ENCODE results near the gene IL34. TPM values are rescaled to one million over a fixed set of nuclear protein-coding genes. Genes with fewer than 3 reads are reported as not detected.

Gene IL34
- 10 to 100 TPM in 1 of 4 donors, 1 to 10 TPM in 2, not detected in 1; 1.5 to 25.2 (median 6.5) TPM for polyA plus RNA-seq
- long read RNA-seq, donor 1 = 0 reads
- long read RNA-seq, donor 2 = 0 reads
- long read RNA-seq, donor 3, partial matches to known transcripts = 6 of 10 reads
- long read RNA-seq, donor 3, other reads (novel, unspliced or antisense) = 0 of 10 reads
- long read RNA-seq, donor 4 = 0 reads
- long read RNA-seq, donor 5 = 0 reads
- long read RNA-seq, donor 6, partial matches to known transcripts = 0 of 2 reads
- long read RNA-seq, donor 6, other reads (novel, unspliced or antisense) = 0 of 2 reads
- long read RNA-seq, donor 7 = 0 reads
- long read RNA-seq, donor 8, partial matches to known transcripts = 0 of 1 reads
- long read RNA-seq, donor 8, other reads (novel, unspliced or antisense) = 0 of 1 reads
- long read RNA-seq, donor 9 = 0 reads
- long read RNA-seq, donor 10 = 0 reads

DNA sequence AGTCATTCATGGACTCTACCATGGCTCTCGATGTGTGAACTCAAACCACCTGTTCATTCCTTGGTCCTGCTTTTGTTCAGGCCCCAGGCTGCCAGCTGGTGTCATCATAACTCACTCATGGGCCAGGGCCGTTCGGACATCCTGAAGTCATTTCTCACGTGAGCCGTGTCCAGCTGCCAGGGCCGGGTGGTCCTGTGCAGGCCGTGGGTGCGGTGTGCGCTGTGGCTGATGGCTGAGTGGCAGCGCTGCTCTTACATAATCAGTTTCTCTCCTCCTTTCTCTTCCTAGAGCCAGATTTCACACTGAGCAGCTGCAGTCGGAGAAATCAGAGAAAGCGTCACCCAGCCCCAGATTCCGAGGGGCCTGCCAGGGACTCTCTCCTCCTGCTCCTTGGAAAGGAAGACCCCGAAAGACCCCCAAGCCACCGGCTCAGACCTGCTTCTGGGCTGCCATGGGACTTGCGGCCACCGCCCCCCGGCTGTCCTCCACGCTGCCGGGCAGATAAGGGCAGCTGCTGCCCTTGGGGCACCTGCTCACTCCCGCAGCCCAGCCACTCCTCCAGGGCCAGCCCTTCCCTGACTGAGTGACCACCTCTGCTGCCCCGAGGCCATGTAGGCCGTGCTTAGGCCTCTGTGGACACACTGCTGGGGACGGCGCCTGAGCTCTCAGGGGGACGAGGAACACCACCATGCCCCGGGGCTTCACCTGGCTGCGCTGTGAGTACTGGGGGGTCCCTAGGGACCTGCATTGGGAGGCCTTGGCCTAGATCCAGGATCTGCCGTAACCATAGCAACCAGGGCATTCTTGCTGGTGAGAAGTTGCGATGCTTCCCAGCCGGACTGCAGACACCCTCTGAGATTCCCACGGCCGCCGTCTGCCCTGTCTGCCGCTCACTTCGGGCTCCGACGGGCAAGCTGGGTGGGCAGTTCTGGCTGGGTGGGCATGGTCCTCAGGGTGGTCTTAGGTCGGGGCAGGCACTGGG lies at the start of gene IL34:
Gene IL34 (plus strand): TSS at position 300 of the 982 bp plus-strand sequence. CDS start 389 bp downstream, at position 689.
- DNase-seq = no peak
- Histone ChIP-seq H3K36me3 (ENCODE audit: control insufficient read depth in 3 of 3, insufficient read depth in 2 of 3, low read depth in 1 of 3, low read length in 3 of 3) (peaks cover 0 to 30% (median 0%) of the 10 kb centered on the region in 3 donors), H3K27ac (ENCODE audit: low read depth in 1 of 3, low read length in 2 of 3) (no peak within 1 kb of the TSS), H3K4me1 (ENCODE audit: control insufficient read depth in 3 of 3, insufficient read depth in 2 of 3, low read depth in 1 of 3, low read length in 2 of 3) (no peaks in the 10 kb centered on the region), H3K9me3 (ENCODE audit: control insufficient read depth in 2 of 2, insufficient read depth in 1 of 2, low read depth in 1 of 2, low read length in 1 of 2) (no peaks in the 10 kb centered on the region), H3K27me3 (ENCODE audit: control insufficient read depth in 3 of 3, insufficient read depth in 3 of 3, low read length in 3 of 3) (no peaks in the 10 kb centered on the region), H3K4me3 (ENCODE audit: low read depth in 1 of 3, low read length in 3 of 3) (no peak within 1 kb of the TSS)
- no peak for FAIRE-seq
- 80 to 85% (median 83%) methylated on average over 39 of the region's 39 CpGs for WGBS, 3 donors

DNA sequence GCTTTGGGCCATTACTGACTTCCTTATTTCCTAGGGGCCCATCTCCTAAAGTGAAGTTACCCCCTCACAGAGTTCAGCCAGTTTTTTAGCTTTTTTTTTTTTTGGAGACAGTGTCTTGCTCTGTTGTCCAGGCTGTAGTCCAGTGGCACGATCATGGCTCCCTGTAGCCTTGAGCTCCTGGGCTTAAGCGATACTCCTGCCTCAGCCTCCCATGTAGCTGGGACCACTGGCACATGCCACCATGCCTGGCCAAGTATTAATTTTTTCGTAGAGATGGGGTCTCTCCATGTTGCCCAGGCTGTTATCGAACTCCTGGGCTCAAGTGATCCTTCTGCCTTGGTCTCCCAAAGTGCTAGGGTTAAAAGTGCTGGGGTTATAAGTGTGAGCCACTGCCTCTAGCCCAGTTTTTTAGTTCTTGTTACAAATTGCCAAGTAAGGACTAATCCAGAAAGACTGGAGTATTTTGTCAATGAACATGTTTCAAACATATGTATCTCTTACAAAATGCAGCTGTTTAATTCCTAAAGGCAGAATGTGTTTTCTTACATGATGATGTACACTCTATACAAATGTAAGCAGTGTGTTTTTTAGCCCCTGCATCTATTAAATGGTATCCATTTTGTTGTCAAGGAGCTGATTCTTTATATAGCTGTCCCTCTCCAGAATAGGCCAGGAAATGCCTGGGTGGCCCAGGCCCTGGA lies 49.1 kb upstream of the IL34 start:
- FAIRE-seq (no peak), DNase-seq (no peak)
- no peak overlapping the region for H3K27ac ChIP-seq (ENCODE audit: low read depth in 1 of 3, low read length in 2 of 3)
- H3K4me1 ChIP-seq (ENCODE audit: control insufficient read depth in 3 of 3, insufficient read depth in 2 of 3, low read depth in 1 of 3, low read length in 2 of 3) = peaks cover 0 to 5% (median 0%) of the 10 kb centered on the region in 3 donors
- no peaks in the 10 kb centered on the region for H3K27me3 ChIP-seq (ENCODE audit: control insufficient read depth in 3 of 3, insufficient read depth in 3 of 3, low read length in 3 of 3)
- H3K4me3 ChIP-seq (ENCODE audit: low read depth in 1 of 3, low read length in 3 of 3) = no peak overlapping the region
- H3K36me3 ChIP-seq (ENCODE audit: control insufficient read depth in 3 of 3, insufficient read depth in 2 of 3, low read depth in 1 of 3, low read length in 3 of 3) = peaks cover 0 to 27% (median 0%) of the 10 kb centered on the region in 3 donors
- peaks cover 0 to 3% of the 10 kb centered on the region in 2 donors for H3K9me3 ChIP-seq (ENCODE audit: control insufficient read depth in 2 of 2, insufficient read depth in 1 of 2, low read depth in 1 of 2, low read length in 1 of 2)
- WGBS, 3 donors = 74 to 89% (median 81%) methylated on average over 4 of the region's 4 CpGs

DNA sequence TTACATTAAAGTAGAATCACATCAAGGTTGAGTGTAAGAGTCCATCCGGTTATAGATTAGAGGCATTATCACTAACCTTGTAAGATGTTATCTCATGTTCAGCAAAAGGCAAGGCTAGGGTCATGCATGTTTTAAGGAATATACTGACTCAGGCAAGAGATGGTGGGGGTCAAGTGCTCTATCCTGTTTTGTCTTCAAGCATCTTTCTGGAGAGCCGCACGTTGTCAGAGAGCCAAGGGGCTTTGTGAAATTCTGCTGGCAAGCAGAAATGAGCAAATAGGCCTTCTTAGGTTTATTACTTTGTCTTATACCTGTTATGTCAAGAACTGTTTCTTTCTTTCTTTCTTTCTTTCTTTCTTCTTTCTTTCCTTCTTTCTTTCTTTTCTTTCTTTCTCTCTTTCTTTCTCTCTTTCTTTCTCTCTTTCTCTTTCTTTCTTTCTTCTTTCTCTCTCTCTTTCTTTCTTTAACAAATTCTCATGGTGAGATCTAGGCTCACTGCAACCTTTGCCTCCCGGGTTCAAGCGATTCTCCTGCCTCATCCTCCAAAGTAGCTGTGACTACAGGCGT lies 47.3 kb upstream of the IL34 start:
- Histone ChIP-seq H3K9me3 (ENCODE audit: control insufficient read depth in 2 of 2, insufficient read depth in 1 of 2, low read depth in 1 of 2, low read length in 1 of 2) (no peaks in the 10 kb centered on the region), H3K27me3 (ENCODE audit: control insufficient read depth in 3 of 3, insufficient read depth in 3 of 3, low read length in 3 of 3) (no peaks in the 10 kb centered on the region), H3K27ac (ENCODE audit: low read depth in 1 of 3, low read length in 2 of 3) (no peak overlapping the region), H3K36me3 (ENCODE audit: control insufficient read depth in 3 of 3, insufficient read depth in 2 of 3, low read depth in 1 of 3, low read length in 3 of 3) (peaks cover 0 to 32% (median 0%) of the 10 kb centered on the region in 3 donors), H3K4me3 (ENCODE audit: low read depth in 1 of 3, low read length in 3 of 3) (no peak overlapping the region), H3K4me1 (ENCODE audit: control insufficient read depth in 3 of 3, insufficient read depth in 2 of 3, low read depth in 1 of 3, low read length in 2 of 3) (peaks cover 0 to 5% (median 0%) of the 10 kb centered on the region in 3 donors)
- FAIRE-seq (no peak), DNase-seq (no peak)
- 79 to 80% (median 80%) methylated on average over 6 of the region's 6 CpGs for WGBS, 3 donors

DNA sequence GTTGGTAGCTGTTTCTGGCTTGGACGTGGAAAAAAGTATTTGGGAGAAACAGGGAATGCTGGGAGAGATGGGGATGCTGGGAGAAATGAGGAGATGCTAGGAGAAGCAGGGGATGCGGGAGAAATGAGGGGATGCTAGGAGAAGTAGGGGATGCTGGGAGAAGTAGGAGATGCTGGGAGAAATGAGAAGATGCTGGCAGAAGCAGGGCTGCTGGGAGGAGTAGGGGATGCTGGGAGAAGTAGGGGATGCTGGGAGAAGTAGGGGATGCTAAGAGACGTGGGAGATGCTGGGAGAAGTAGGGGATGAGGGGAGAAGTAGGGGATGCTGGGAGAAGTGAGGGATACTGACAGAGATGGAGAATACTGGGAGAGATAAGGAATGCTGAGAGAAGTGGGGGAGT lies 45.6 kb upstream of the IL34 start:
- Histone ChIP-seq H3K27ac (ENCODE audit: low read depth in 1 of 3, low read length in 2 of 3) (no peak overlapping the region), H3K4me1 (ENCODE audit: control insufficient read depth in 3 of 3, insufficient read depth in 2 of 3, low read depth in 1 of 3, low read length in 2 of 3) (peaks cover 0 to 5% (median 0%) of the 10 kb centered on the region in 3 donors), H3K9me3 (ENCODE audit: control insufficient read depth in 2 of 2, insufficient read depth in 1 of 2, low read depth in 1 of 2, low read length in 1 of 2) (no peaks in the 10 kb centered on the region), H3K36me3 (ENCODE audit: control insufficient read depth in 3 of 3, insufficient read depth in 2 of 3, low read depth in 1 of 3, low read length in 3 of 3) (peaks cover 0 to 36% (median 0%) of the 10 kb centered on the region in 3 donors), H3K4me3 (ENCODE audit: low read depth in 1 of 3, low read length in 3 of 3) (no peak overlapping the region), H3K27me3 (ENCODE audit: control insufficient read depth in 3 of 3, insufficient read depth in 3 of 3, low read length in 3 of 3) (no peaks in the 10 kb centered on the region)
- DNase-seq (no peak), FAIRE-seq (no peak)
- WGBS, 3 donors = 77 to 85% (median 81%) methylated on average over 3 of the region's 3 CpGs

DNA sequence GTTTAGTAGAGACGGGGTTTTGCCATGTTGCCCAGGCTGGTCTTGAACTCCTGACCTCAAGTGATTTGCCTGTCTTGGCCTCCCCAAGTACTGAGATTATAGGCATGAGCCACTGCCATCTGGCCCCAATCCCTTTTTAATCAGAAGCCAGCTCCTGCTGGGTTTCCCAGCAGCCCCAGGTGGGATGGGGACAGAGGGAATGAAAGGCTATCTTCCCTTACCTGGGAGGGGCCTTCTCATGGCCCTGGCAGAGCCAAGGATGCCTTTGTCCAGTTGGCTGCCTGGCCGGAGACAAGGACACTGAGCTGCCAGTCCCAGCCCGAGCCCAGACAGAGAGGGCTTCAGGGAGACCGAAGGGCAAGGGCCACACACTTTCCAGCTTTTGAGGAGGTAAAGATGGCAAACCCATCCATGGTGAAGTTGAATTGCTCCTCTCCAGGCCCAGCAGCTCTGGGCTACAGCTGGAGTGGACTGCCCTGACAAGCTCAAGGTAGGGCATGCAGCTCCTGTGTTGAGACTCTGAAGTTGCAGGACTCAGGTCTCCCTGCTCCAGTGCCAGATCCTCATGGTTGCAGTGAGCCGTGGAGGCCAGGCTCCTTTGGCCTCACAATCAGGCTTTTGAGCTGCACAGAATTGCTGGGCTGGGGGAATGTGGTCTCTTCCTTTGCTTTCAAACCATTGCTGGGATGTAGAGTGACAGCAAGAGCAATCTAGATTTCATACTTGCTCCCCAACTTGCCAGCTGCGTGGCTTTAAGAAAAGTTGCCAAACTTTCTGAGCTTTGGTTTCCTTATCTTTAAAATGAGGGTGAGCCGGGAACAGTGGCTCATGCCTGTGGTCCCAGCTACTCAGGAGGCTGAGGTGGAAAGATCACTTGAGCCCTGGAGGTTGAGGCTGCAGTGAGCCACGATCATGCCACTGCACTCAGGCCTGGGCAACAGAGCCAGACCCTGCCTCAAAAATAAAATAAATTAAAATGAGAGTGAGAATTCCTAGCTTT lies 44.5 kb upstream of the IL34 start:
- 55 to 71% (median 66%) methylated on average over 8 of the region's 8 CpGs for WGBS, 3 donors
- peaks cover 0 to 5% (median 0%) of the 10 kb centered on the region in 3 donors for H3K4me1 ChIP-seq (ENCODE audit: control insufficient read depth in 3 of 3, insufficient read depth in 2 of 3, low read depth in 1 of 3, low read length in 2 of 3)
- no peak for FAIRE-seq

DNA sequence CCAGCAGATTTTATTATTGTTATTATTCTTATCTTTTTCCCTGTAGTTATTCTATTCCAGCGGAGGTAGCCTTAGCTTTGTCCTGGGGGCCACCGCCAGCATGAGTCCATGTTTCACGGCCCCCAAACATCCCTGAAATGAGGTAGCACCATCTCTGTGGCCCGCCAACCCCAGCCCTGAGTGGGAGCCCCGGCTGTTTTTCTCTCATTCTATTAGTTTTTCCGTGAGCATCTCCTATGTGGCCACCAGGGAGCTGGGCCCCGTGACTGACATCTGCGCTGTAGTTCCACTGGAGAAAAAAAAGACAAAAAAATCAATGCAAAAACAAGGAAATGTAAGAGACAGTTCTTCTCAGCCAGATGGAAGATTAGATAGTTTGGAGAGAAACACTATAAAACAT lies 43.5 kb upstream of the IL34 start:
- peaks cover 0 to 27% (median 0%) of the 10 kb centered on the region in 3 donors for H3K36me3 ChIP-seq (ENCODE audit: control insufficient read depth in 3 of 3, insufficient read depth in 2 of 3, low read depth in 1 of 3, low read length in 3 of 3)
- DNase-seq (no peak), FAIRE-seq (no peak)
- 74 to 77% (median 77%) methylated on average over 8 of the region's 8 CpGs for WGBS, 3 donors
- H3K4me1 ChIP-seq (ENCODE audit: control insufficient read depth in 3 of 3, insufficient read depth in 2 of 3, low read depth in 1 of 3, low read length in 2 of 3) = peaks cover 0 to 5% (median 0%) of the 10 kb centered on the region in 3 donors
- no peak overlapping the region for H3K4me3 ChIP-seq (ENCODE audit: low read depth in 1 of 3, low read length in 3 of 3)
- H3K27ac ChIP-seq (ENCODE audit: low read depth in 1 of 3, low read length in 2 of 3) = no peak overlapping the region
- no peaks in the 10 kb centered on the region for H3K9me3 ChIP-seq (ENCODE audit: control insufficient read depth in 2 of 2, insufficient read depth in 1 of 2, low read depth in 1 of 2, low read length in 1 of 2)
- H3K27me3 ChIP-seq (ENCODE audit: control insufficient read depth in 3 of 3, insufficient read depth in 3 of 3, low read length in 3 of 3) = no peaks in the 10 kb centered on the region

More for the DNA sequence above, 44.5 kb upstream of the IL34 start:
- Histone ChIP-seq H3K9me3 (ENCODE audit: control insufficient read depth in 2 of 2, insufficient read depth in 1 of 2, low read depth in 1 of 2, low read length in 1 of 2) (no peaks in the 10 kb centered on the region), H3K27me3 (ENCODE audit: control insufficient read depth in 3 of 3, insufficient read depth in 3 of 3, low read length in 3 of 3) (no peaks in the 10 kb centered on the region), H3K4me3 (ENCODE audit: low read depth in 1 of 3, low read length in 3 of 3) (no peak overlapping the region), H3K27ac (ENCODE audit: low read depth in 1 of 3, low read length in 2 of 3) (no peak overlapping the region), H3K36me3 (ENCODE audit: control insufficient read depth in 3 of 3, insufficient read depth in 2 of 3, low read depth in 1 of 3, low read length in 3 of 3) (peaks cover 0 to 28% (median 0%) of the 10 kb centered on the region in 3 donors)
- no peak for DNase-seq
